ENCODE results near the gene RAPGEF5.

RAPGEF5 gene

GRCh38 chr7:22142572-22142971, 214.4 kb downstream of the RAPGEF5 start:
- no peak for DNase-seq

DNA sequence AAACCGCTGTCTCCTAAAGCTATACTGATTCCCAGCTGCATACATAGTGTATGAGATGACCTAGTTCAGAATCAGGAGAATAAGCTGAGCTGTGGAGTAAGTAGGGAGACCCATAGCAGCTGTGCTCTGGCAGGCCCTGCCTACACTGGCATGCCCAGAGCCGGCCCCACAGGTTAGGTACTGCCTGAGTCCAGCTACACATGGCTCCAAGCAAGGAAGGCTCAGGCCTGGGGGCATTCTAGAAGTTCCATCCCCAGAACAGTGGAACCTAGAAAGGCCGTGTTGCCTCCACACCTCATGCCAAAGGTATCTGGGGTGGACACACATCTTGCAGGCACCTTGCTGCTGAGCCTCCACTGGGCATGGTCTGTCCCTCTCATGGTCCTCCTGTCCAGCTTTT, 215.6 kb downstream of the RAPGEF5 start:
- DNase-seq, result no peak

DNA sequence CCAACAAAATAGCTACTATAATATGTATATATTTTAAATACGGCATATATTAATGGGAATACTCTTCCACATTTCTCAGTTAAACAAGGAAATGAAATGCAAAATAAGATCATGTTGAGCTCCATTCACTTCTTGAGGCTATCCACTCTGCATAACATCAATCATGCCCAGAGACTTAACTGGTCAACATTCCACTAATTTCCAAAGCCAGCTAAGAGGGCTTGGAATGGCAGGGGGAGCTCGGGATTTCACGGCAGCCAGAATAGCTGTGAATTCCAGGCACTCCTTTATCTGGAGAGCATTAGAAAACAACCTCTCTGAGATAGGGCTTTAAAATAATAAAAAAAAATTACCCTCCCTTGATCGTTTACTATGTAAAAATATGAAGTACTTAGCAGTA, 216.4 kb downstream of the RAPGEF5 start:
- DNase-seq, result no peak

GRCh38 chr7:22138886-22139285, 218.1 kb downstream of the RAPGEF5 start:
- no peak for DNase-seq

- DNase-seq, result no peak
Measured at GRCh38 chr7:22138106-22138505, 218.8 kb downstream of the RAPGEF5 start.

DNA sequence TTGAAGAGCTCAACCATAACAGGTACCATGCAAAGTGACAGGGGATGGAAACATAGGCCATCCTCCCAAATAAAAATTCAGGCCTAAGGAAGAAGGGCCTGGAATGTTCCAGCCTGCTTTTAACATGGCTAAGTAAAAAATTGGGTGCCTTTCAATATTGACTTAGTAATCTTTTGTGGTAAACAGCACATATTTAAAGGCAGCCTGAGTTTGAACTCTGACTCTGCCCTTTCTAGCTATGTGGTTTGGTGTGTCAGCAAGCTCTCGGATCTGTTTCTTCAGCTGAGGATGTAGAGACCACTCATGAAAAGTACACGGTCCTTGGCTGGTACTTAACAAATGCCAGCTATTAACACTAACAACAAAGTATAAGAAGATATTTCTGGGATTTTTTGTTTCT, 219.5 kb downstream of the RAPGEF5 start:
- no peak for DNase-seq

DNA sequence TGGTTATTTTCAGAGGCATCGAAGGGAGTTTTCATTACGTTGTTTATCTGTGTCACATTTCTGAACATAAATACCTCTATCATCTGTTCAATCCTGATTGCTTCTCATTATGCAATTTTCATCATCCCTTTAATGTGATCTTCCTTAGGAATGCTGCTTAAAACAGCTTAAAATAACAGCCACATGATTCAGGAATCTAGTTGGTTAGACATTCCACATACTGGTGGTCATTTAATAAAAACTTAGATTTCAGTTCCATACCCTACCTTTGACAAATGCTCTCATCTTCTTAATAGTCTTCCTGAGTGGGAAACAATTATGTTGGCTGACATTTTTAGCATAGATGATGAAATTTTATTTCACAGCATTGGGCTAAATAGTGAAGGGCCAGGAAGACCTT, 219.9 kb downstream of the RAPGEF5 start:
- DNase-seq, result no peak

GRCh38 chr7:22129819-22130580, 227.0 kb downstream of the RAPGEF5 start:
- DNase-seq, result no peak

DNA sequence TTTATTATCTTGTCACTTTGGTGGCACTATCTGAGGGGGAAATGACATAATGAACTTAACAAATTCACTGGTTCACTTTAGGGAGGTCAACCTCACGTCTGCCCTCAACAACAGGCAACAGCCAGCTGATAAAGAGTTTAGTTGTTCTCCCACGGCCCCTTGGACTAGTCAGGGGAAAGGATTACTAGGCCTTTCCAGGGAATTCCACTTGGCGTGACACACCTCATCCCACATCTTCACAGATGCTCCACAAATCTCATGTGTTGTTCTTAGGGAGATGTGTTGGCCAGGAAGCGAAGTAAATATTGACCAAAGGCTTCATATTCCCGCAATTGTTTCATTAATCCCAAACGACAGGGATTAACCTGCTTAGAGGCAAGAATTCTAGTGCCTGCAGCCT, 227.8 kb downstream of the RAPGEF5 start:
- no peak for DNase-seq

- DNase-seq, result no peak
Measured at GRCh38 chr7:22128528-22128920, 228.4 kb downstream of the RAPGEF5 start.

DNA sequence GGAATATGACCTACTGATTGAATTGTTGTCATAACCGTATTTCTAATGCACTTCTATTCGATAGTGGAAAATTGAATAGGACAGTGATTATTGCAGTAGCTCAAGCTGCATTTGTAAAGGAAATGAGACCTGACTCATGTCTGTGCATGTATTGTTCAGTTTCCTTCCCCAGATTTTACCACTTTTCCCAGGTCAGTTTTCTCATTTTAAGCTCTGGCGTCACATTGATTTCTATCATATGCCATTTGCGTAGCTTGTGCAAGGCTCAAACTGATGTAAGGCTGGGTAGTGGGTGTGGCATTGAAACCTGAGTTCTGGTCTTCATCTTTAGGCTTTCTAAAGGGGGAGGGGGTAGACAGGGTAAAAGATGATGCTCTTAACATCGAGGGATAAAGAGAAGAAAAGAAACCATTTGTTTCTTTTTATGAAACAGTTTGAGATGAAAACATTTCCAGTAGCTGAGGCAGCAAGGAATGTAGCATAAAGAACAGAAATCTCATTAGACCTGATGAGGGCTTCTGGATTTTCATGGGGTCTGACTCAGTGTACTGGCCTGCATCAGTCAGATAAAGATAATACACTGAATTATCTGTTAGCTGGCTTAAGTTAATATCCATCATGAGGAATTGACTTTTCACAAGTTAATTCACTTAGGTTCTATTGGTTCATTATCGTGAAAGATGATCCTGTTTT, 229.0 kb downstream of the RAPGEF5 start:
- DNase-seq, result no peak

- no peak for DNase-seq
Measured at GRCh38 chr7:22125436-22125835, 231.5 kb downstream of the RAPGEF5 start.

- DNase-seq, result no peak
Measured at GRCh38 chr7:22124941-22125340, 232.0 kb downstream of the RAPGEF5 start.

GRCh38 chr7:22123139-22123538, 233.8 kb downstream of the RAPGEF5 start:
- no peak for DNase-seq

GRCh38 chr7:22121702-22122474, 235.1 kb downstream of the RAPGEF5 start:
- DNase-seq, result no peak

GRCh38 chr7:22120391-22121053, 236.4 kb downstream of the RAPGEF5 start:
- no peak for DNase-seq

GRCh38 chr7:22117222-22117621, 239.7 kb downstream of the RAPGEF5 start:
- no peak for DNase-seq

GRCh38 chr7:22116451-22117030, 240.4 kb downstream of the RAPGEF5 start:
- DNase-seq, result no peak

DNA sequence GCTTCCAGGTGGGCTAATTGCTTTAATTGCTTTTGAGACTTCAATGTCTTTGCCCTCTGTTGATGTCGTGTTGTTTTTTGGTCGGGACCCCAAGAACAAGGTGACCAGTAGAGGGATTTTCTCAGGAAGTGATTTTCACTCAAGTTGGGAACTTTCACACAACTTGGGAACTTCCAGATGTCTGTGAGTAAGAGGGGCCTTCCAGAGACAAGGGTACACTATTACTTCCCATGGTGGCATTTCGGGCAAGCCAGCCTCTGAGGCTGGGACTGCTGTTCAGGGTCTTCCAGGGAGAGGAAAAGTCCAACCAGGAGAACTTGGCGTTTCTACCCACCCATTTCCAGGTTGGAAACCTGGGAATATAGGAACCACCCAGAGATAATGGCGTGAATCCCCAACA, 241.3 kb downstream of the RAPGEF5 start:
- DNase-seq, result no peak

DNA sequence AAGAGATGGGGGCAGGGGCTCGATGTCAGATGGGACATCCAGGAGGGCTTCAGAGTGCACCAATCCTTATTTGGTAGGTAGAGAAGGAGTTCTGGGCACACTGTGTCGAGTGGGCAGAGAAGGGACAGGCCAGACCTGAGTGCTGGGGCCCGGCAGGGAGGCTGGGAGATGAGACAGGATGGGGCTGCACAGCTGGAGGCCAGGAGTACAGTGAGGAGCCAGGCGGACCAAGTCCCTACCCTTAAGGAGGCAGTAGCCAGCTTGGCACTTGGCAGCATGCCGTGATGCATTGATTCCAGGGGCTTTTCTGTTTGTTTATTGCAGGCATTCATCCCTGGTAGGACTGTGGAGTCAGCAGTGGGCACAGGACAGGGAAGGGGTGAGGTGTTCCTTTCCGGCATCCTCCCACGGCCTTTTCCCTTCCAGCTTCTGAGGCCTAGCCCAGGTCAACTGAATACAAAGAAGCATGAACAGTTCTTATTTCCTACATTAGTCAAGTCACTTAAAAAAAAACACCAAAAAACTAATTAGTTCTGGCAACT, 242.4 kb downstream of the RAPGEF5 start:
- no peak for DNase-seq

DNA sequence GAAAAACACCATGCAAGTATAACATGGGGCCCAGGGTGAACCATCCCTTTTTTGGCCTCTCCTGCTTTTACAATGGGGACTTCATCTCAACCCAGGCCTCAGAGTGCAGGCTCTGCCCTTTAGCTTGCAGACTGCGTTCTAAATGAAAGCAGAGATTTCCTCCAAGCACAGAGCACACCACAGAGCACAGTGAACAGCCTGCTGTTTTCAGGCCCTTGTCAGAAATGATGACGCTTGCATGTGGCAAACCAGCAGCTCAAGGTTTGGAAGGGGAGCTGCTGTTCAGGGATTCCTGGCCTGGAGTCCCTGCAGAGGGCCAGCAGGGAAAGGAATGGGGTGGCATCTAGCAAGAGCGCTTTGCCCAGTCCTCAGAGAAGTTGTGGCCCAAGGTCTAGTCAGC, 243.9 kb downstream of the RAPGEF5 start:
- DNase-seq, result no peak

DNA sequence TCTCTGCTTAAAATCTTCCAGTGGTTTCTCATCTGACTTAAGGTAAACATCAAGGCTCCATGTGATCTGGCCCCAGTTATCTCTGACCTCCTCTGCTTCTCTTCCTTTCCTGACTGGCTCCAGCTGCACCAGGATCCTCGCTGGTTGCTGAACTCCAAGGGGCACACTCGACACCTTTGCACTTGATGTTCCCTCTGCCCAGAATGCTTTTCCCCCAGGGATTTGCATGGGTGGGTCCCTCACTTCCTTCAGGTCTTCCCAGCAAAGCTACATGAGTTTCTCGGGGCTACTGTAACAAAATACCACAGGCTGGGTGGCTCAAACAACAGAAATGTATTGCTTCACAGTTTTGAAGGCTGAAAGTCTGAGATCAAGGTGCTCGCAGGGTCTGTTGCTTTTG, 245.3 kb downstream of the RAPGEF5 start:
- DNase-seq, result no peak

- no peak for DNase-seq
Measured at GRCh38 chr7:22110881-22111280, 246.1 kb downstream of the RAPGEF5 start.
